Left lung (tissue), 10 donors: ENCODE results near the gene FAM193B. TPM values are rescaled to one million over a fixed set of nuclear protein-coding genes. Genes with fewer than 3 reads are reported as not detected.
A peak's percentile ranks its signal among the peaks of the same experiment; 100 is the strongest.

Source experiments
- ATAC-seq: fragments of 200-7000 bp; cut with Tn5 transposase; one replicate; pipeline ENCODE4 v1.9.1; 2020; ENCODE audit warnings: moderate library complexity
- DNase-seq, 4 donors: peaks; one replicate each; pipeline ENCODE4 v3.0.0-alpha.2; 2013 to 2020
- H3K27ac ChIP-seq, 2 donors: fragments of 200-600 bp; sonication (generic) in 1 of 2; one replicate each; pipeline versions ENCODE4 v1.5.0 to v1.8.0; 2020 to 2021
- H3K27me3 ChIP-seq, 2 donors: fragments of 200-600 bp; sonication (generic) in 1 of 2; one replicate each; pipeline versions ENCODE4 v1.5.0 to v1.8.0; 2020 to 2021
- H3K36me3 ChIP-seq, 2 donors: fragments of 200-600 bp; sonication (generic) in 1 of 2; one replicate each; pipeline versions ENCODE4 v1.5.0 to v1.8.0; 2020 to 2021
- H3K4me1 ChIP-seq, 2 donors: fragments of 200-600 bp; one replicate each; pipeline ENCODE4 v1.8.0; 2021
- H3K4me3 ChIP-seq, 2 donors: fragments of 200-600 bp; sonication (generic) in 1 of 2; one replicate each; pipeline versions ENCODE4 v1.5.0 to v1.8.0; 2020 to 2021; ENCODE audit warnings: mild to moderate bottlenecking in 1 of 2
- H3K9me3 ChIP-seq, 2 donors: fragments of 200-600 bp; sonication (generic) in 1 of 2; one replicate each; pipeline versions ENCODE4 v1.5.0 to v1.8.0; 2020 to 2021
- CTCF ChIP-seq, 2 donors: fragments of 200-600 bp; sonication (generic) in 1 of 2; IDR thresholded peaks; one replicate each; pipeline versions ENCODE4 v1.5.0 to v1.8.0; 2021; ENCODE audit warnings: antibody characterized with exemption in 2 of 2
- intact Hi-C, 2 donors: fragments of 100-400 bp; cut with DNase I; formaldehyde crosslinking; loops; one replicate each; pipeline versions ENCODE4 v1.11.2 to v1.14.2; 2022
- polyA plus RNA-seq, 6 donors: library from polyadenylated mRNA; unstranded; fragments of 120-200 nt; gene quantifications; one replicate each; pipeline ENCODE4 v1.2.1, GENCODE V29; 2013; ENCODE audit not compliant: insufficient read length in 6 of 6
- total RNA-seq, 2 donors: library from RNA; stranded (reverse); fragmentation: NEBNext Ultra II Directional; extraction: Animal tissue kit (Norgen Biotek cat#: 25700); gene quantifications; one replicate each; pipeline ENCODE4 v1.2.1, GENCODE V29; 2021
- donor health status: DM: no; HTN: yes; CAD: no.
- donor health status: DM: no; HTN: no; CAD: no.

The FAM193B gene
- total and polyA plus RNA-seq, 8 donors: 64.3 to 112 (median 91.9) TPM

GRCh38 chr5:177478711-177479646 lies 75.4 kb downstream of the FAM193B start:
- Histone ChIP-seq H3K4me3 (no peak overlapping the region), H3K27ac (peak overlapping the region; percentile 26 to 73), H3K9me3 (no peaks in the 10 kb centered on the region), H3K27me3 (peaks cover 0 to 10% of the 10 kb centered on the region in 2 donors), H3K36me3 (peaks cover 0 to 30% of the 10 kb centered on the region in 2 donors), H3K4me1 (peaks cover 20 to 36% of the 10 kb centered on the region in 2 donors)
- ATAC-seq (peak; percentile 63), DNase-seq (peak in 3 of 4 donors; percentile 79 to 86 (median 80))
- intact Hi-C loops: no loop called here
- TF ChIP-seq CTCF (IDR thresholded peaks at IDR 0.05): no peak

DNA sequence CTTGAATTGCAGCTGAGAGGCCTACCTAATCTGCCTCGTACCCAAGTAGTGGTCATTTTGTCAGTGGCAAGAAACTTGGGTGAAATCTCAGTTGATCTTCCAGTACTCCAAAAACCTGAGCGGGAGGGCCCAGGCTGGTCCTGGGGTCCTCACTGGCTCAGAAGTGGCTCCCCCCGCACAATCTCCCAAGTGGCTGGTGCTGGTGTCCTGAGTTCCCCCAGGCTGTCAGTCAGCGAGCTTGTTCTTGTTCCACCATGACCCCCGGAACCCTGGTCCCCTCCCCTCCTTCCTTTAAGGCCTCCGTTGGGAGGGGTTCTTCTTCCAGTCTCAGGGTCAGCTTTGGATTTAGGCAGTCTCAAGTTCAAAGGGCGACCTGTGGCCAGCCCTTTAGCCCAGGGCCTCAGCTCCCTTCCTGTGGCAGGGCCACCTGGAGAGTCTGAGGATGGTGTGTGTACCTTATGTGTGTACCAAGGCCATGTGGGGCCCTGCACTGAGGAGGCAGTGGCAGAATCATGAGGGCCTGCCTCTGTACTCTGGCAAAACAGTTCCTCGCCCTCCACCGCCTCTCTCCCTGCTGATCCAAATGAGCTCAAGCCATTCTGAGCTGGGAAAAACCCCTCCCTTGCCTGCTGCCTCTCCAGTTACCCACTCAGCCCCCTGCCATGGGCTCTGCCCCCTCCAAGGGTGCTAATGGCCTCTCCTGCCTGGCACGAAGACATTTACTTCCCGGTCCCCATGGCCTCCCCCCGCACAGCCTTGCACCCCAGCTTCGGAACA lies 76.5 kb downstream of the FAM193B start:
- TF ChIP-seq CTCF (IDR thresholded peaks at IDR 0.05): no peak
- Histone ChIP-seq H3K4me1 (peaks cover 20 to 36% of the 10 kb centered on the region in 2 donors), H3K9me3 (no peaks in the 10 kb centered on the region), H3K4me3 (no peak overlapping the region), H3K36me3 (peaks cover 0 to 19% of the 10 kb centered on the region in 2 donors), H3K27ac (no peak overlapping the region), H3K27me3 (peaks cover 0 to 21% of the 10 kb centered on the region in 2 donors)
- intact Hi-C loops: no loop called here
- ATAC-seq: no peak
- DNase-seq: no peak

DNA sequence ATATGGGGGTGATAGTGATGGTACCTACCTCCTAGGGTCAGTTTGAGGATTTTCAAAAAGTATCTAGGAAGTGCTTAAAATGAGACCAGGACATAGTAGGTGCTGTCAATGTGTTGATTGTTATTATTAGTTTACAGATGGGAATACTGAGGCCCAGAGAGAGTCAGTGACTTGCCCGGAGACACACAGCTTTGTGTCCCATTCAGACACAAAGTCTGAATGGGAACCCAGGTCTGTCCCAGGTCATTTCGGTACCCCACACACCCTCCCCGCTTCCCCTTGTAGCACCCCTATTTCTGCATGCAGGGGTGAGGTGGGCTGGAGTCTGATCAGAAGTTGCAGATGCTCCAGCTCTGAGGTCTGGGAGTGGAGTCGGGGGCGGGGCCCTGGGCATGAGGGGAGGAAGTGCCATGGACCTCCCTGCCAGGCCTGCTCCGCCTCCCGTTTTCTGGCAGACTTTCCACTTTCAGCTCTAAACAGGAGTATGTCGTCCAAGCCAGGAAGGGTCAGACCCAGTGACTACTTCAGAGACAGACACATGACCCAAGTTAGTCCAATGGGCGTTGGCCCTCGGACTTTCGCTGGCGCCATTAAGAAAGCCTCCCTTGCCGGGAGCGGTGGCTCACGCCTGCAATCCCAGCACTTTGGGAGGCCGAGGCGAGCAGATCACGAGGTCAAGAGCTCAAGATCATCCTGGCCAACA lies 77.7 kb downstream of the FAM193B start:
- peak in 1 of 4 donors; percentile 79 for DNase-seq
- intact Hi-C loops: no loop called here
- no peak overlapping the region for H3K27ac ChIP-seq

More for the DNA sequence above, 77.7 kb downstream of the FAM193B start:
- peaks cover 0 to 8% of the 10 kb centered on the region in 2 donors for H3K36me3 ChIP-seq
- H3K4me3 ChIP-seq: no peak overlapping the region
- peaks cover 31 to 49% of the 10 kb centered on the region in 2 donors for H3K4me1 ChIP-seq
- TF ChIP-seq CTCF (IDR thresholded peaks at IDR 0.05): no peak
- no peak for ATAC-seq
- H3K27me3 ChIP-seq: peaks cover 0 to 33% of the 10 kb centered on the region in 2 donors
- H3K9me3 ChIP-seq: no peaks in the 10 kb centered on the region
